Activated T-cell treated with anti-CD3 and anti-CD28 coated beads, Interleukin-2, amount 50 U/mL, for 24 hours (primary cell): ENCODE results near the gene ZNF248.

ENCODE experiments used
- DNase-seq: peaks from one replicate; pipeline ENCODE4 v3.0.0-alpha.2; 2020
- H3K27ac Mint-ChIP-seq: 2 replicates; pipeline ENCODE4 v1.8.0; 2020; ENCODE audit warnings: mild to moderate bottlenecking, mixed read lengths
- H3K27me3 Mint-ChIP-seq: 2 replicates; pipeline ENCODE4 v1.8.0; 2020; ENCODE audit warnings: mixed read lengths
- H3K36me3 Mint-ChIP-seq: 2 replicates; pipeline ENCODE4 v1.8.0; 2020; ENCODE audit warnings: low read depth, mixed read lengths
- H3K4me1 Mint-ChIP-seq: 2 replicates; pipeline ENCODE4 v1.8.0; 2020; ENCODE audit warnings: low read depth, mixed read lengths
- H3K4me3 Mint-ChIP-seq: 2 replicates; pipeline ENCODE4 v1.8.0; 2020; ENCODE audit warnings: mild to moderate bottlenecking, moderate library complexity, mixed read lengths
- H3K9me3 Mint-ChIP-seq: 2 replicates; pipeline ENCODE4 v1.8.0; 2020; ENCODE audit warnings: mixed read lengths

The ZNF248 gene

DNA sequence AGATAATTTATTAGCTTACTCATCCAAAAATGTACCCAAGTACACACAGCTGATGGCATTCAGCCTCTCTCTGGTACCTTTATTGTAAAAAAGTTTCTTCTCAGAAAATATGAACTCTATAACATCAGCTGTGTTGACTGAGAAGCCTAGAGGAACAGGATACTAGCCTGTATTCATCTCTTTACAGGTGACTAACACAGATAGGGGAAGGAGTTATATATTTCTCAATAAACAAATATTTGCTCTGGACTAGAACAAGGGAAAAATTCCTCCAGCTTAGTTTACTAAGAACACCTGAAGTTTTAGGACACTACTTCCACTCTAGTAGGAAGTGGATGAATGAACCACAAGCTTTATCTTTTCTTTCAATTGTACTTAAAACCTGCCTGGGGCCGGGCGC lies 67.8 kb downstream of the ZNF248 start:
- no peaks in the 10 kb centered on the region for H3K4me1 Mint-ChIP-seq
- no peak overlapping the region for H3K4me3 Mint-ChIP-seq
- H3K27me3 Mint-ChIP-seq, result no peaks in the 10 kb centered on the region
- H3K27ac Mint-ChIP-seq, result no peak overlapping the region
- peaks cover 33% of the 10 kb centered on the region for H3K36me3 Mint-ChIP-seq
- no peak for DNase-seq
- H3K9me3 Mint-ChIP-seq, result peaks cover 47% of the 10 kb centered on the region

DNA sequence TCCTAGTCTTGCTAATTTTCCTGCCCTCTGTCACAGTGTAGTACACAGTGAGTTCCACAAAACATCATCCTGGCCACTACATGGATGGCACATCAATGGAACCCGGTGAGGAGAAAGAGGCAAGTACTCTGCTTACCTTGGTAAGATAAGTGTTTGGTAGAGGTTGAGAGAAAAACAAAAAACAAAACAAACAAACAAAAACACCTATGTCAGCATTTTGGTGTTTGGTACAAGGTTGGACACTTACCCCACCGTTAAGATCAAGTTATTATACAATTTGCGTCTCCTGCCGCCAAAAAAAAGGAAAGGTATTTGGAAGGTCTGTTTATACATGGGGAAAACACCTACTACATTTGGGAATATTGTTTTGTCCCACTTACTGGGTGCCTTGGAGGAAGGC lies 72.7 kb downstream of the ZNF248 start:
- Mint-ChIP-seq H3K9me3 (peaks cover 49% of the 10 kb centered on the region), H3K27ac (no peak overlapping the region), H3K36me3 (peaks cover 28% of the 10 kb centered on the region), H3K27me3 (no peaks in the 10 kb centered on the region), H3K4me1 (no peaks in the 10 kb centered on the region), H3K4me3 (no peak overlapping the region)
- no peak for DNase-seq

DNA sequence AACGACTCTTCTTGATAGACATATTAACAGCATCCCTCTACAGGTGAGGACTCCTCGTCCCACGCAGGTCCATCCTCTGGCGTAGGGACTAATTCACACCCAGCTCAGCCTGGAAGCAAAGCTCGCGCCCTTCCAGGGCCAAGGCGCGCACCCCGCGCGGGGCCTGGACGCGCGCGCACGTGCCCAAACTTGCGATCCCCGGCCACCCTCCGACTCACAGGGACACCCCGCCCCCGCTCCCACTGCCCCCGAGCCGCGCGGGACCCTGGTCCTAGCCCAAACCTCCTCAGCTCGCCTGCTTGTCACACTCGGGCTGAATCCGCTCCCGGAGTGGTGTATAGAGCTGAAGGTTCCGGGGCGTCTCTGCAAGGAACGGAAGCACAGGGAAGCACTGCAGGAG lies 76.9 kb downstream of the ZNF248 start:
- no peak overlapping the region for H3K27ac Mint-ChIP-seq
- H3K9me3 Mint-ChIP-seq, result peaks cover 48% of the 10 kb centered on the region
- H3K27me3 Mint-ChIP-seq, result no peaks in the 10 kb centered on the region

DNA sequence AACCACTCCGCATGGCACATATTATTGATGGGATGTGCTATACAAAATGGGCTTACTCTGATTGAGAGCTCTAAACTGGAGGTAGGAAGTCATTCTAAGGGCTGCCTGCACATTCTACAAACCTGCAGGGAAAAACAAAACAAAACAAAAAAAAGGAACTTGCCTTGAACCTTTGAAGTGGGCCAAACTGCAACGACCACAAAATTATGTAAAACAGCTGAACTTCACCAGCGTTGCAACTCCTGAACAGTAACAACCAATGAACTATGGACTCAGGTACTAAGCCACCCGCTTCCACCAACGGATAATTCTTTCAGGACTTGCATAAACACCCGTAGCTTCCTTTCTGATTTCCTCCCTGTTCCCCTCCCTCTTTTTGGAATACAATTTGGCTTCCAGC lies 80.4 kb downstream of the ZNF248 start:
- no peaks in the 10 kb centered on the region for H3K27me3 Mint-ChIP-seq
- H3K9me3 Mint-ChIP-seq, result peaks cover 29% of the 10 kb centered on the region
- H3K36me3 Mint-ChIP-seq, result peaks cover 5% of the 10 kb centered on the region
- no peak overlapping the region for H3K4me3 Mint-ChIP-seq
- H3K27ac Mint-ChIP-seq, result no peak overlapping the region
- H3K4me1 Mint-ChIP-seq, result no peaks in the 10 kb centered on the region
- no peak for DNase-seq

More for the DNA sequence above, 76.9 kb downstream of the ZNF248 start:
- no peaks in the 10 kb centered on the region for H3K4me1 Mint-ChIP-seq
- peaks cover 14% of the 10 kb centered on the region for H3K36me3 Mint-ChIP-seq
- no peak overlapping the region for H3K4me3 Mint-ChIP-seq
- no peak for DNase-seq

DNA sequence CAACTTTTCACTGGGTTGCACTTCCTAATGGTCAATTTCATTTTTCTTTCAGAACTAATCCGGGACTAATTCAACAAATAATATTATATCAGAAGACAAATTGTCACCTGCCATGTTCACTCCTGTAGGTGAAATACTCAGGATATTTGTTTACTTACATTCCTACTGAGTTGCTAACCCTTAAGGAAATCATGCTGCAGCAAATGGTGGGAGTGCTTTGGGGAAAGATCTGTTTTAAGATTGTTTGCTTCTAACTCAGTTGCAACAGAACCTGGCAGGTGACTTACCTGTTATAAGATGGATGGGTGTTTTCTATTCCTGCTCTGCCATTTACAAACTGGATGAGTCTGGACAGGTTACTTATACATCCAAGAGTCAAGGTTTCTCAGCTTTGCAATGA lies 81.8 kb downstream of the ZNF248 start:
- Mint-ChIP-seq H3K9me3 (peaks cover 22% of the 10 kb centered on the region), H3K4me1 (no peaks in the 10 kb centered on the region), H3K27ac (no peak overlapping the region), H3K4me3 (no peak overlapping the region), H3K36me3 (peaks cover 4% of the 10 kb centered on the region), H3K27me3 (no peaks in the 10 kb centered on the region)
- DNase-seq, result no peak

DNA sequence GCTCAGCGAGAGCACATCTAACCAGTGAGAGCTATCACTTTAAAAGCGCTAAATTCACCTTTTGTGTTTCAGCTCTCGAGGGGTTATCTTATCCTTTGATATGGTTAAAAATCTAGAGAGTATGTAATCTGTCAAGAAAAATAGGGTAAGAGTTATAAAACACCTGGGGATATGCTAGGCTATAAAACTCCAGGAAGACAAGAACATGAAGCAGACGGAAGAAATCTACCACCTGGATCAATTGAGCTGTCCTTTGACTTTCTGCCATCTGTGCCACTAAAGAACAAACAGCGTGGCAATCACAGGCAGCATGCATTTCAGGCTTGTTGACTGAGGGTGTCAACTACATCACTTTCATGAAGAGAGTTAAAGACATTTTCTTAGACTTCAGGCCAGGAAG lies 83.1 kb downstream of the ZNF248 start:
- Mint-ChIP-seq H3K36me3 (peaks cover 4% of the 10 kb centered on the region), H3K9me3 (peaks cover 20% of the 10 kb centered on the region), H3K4me3 (no peak overlapping the region), H3K27me3 (no peaks in the 10 kb centered on the region), H3K27ac (no peak overlapping the region), H3K4me1 (no peaks in the 10 kb centered on the region)
- DNase-seq, result no peak

DNA sequence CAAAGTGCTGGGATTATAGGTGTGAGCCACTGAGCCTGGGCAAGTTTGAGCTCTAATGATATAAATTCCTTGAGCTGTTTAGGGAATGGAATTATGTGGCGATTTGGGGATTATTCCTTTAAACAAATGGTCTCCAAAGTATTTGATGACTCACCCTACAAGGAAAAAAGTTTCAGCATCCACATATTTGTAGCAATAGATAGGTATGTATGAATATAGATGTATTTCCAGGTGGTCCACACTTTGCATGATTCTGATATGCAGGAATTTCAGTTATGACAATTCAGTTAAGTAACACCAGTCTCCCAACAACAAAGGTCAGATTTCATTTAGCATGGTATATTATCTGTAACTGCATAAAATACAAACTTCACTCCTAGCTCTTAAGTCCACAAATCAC lies 92.2 kb downstream of the ZNF248 start:
- Mint-ChIP-seq H3K27ac (no peak overlapping the region), H3K4me1 (no peaks in the 10 kb centered on the region), H3K9me3 (peaks cover 48% of the 10 kb centered on the region), H3K27me3 (no peaks in the 10 kb centered on the region), H3K36me3 (peaks cover 42% of the 10 kb centered on the region), H3K4me3 (no peak overlapping the region)
- DNase-seq, result no peak

DNA sequence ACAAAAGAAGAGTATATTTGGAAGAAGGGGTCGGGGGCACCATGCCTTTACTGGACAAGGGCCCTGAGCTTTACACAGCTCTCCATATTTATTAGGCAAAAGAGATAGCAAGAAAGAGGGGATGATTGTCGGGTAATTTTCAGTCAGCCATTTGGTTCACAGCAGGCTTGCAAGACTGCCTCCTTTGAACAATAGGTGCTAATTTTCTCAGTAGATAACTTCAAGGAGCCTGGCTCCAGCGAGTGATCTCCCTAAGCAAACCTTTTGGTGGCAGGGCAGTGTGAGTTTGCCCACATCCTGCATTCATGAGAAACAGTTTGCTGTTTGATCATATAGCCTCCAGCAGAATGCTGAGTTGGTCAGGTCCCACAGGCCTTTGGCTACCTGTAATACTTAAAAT lies 94.3 kb downstream of the ZNF248 start:
- no peak for DNase-seq
- H3K4me3 Mint-ChIP-seq, result no peak overlapping the region
- no peaks in the 10 kb centered on the region for H3K4me1 Mint-ChIP-seq
- H3K9me3 Mint-ChIP-seq, result peaks cover 56% of the 10 kb centered on the region
- H3K27me3 Mint-ChIP-seq, result no peaks in the 10 kb centered on the region
- no peak overlapping the region for H3K27ac Mint-ChIP-seq
- peaks cover 37% of the 10 kb centered on the region for H3K36me3 Mint-ChIP-seq

DNA sequence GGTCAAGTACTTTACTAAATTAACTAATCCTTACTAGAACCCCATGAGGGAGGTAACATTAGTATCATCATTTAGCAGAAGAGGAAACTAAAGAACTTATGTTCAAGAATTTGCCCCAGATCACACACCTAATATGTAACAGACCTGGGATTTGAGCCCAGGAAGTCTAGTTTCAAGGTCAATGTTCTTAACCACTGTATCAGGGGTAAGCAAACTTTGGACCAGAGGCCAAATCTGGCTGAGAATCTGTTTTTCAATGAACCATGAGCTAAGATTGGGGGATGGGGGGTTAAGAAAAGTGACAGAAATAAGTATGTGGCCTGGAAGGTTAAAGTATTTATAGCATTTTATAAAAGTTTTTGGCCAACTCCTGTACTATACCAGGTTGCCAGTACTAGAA lies 95.1 kb downstream of the ZNF248 start:
- no peaks in the 10 kb centered on the region for H3K27me3 Mint-ChIP-seq
- DNase-seq, result no peak
- H3K4me1 Mint-ChIP-seq, result no peaks in the 10 kb centered on the region
- peaks cover 60% of the 10 kb centered on the region for H3K9me3 Mint-ChIP-seq
- peaks cover 30% of the 10 kb centered on the region for H3K36me3 Mint-ChIP-seq
- no peak overlapping the region for H3K27ac Mint-ChIP-seq
- no peak overlapping the region for H3K4me3 Mint-ChIP-seq

DNA sequence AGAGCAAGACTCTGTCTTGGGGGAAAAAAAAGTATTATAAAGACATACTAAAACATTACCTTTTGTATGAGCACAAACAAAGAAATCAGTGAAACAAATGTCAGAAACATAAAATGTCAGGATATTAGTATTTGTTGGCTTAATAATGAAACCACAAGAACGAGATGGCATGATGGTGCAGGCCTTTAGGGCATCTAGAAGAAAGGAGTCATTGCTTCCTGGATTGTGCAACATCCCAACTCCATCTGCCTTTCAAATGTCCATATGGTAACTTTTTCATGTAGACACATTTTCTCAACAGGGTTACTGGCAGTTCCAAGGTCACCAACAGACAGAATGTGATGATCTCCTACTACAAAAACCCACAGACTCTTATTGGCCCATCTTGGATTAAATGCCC lies 96.6 kb downstream of the ZNF248 start:
- DNase-seq, result no peak
- H3K27ac Mint-ChIP-seq, result no peak overlapping the region
- H3K27me3 Mint-ChIP-seq, result no peaks in the 10 kb centered on the region
- H3K4me3 Mint-ChIP-seq, result no peak overlapping the region
- H3K36me3 Mint-ChIP-seq, result peaks cover 25% of the 10 kb centered on the region
- no peaks in the 10 kb centered on the region for H3K4me1 Mint-ChIP-seq
- H3K9me3 Mint-ChIP-seq, result peaks cover 59% of the 10 kb centered on the region

DNA sequence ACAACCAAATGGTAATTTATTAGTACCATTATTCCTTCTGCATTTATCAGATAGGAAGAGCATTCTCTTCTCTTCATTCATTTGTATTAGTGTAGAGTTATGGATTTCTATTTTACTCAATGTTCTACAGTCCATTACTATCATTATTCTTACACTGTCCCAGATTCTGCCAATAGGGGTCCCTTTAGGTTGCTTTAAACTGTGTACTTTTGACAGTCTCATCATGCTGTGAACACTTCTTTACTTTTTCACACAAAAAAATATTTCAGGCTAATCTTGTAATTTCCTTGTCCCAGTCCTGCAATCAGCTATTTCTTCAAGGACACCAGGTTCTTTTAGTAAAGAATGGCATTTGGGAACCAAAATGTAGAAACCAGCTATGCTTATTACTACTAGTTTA lies 99.3 kb downstream of the ZNF248 start:
- no peaks in the 10 kb centered on the region for H3K27me3 Mint-ChIP-seq
- H3K9me3 Mint-ChIP-seq, result peaks cover 46% of the 10 kb centered on the region

DNA sequence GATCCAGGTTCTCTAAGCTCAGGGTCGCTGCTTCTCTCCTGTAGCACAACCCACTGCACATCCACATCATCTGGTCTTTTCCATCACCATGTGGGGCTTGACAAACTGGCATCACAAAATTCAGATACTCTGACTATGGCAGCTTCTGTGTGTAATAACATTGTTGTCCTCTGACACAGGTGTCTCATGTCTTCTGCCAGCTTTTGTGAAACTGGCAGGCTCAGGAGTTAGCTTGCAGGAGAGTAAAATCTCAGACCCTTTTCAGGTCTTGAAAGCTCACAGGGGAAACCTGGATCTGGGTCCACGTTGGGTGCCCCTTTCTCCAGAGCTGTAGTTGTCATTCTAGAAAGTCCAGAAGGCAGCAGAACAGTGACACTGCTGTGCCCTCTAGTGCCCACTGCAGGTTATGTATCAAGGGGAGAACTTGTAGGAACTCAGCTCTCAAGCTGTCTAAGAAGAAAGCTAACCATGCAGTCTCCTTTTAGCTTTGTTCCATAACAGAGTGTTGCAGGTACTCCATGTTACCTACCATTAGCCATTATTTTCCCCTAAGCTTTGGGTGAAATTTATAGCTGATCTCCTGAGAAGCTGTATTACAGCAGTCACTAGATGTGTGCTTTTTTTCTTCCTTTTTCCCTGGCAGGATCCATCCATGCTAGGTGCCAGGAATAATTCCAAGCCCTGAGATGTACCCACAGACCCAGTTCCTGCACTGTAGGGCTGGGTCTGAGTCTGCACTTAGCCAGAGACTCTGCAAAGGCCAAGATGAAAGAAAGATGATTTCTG lies 102.7 kb downstream of the ZNF248 start:
- Mint-ChIP-seq H3K27me3 (no peaks in the 10 kb centered on the region), H3K36me3 (peaks cover 7% of the 10 kb centered on the region), H3K27ac (no peak overlapping the region), H3K9me3 (peaks cover 38% of the 10 kb centered on the region), H3K4me1 (no peaks in the 10 kb centered on the region), H3K4me3 (no peak overlapping the region)
- DNase-seq, result no peak

More for the DNA sequence above, 99.3 kb downstream of the ZNF248 start:
- DNase-seq, result no peak
- Mint-ChIP-seq H3K4me1 (no peaks in the 10 kb centered on the region), H3K27ac (no peak overlapping the region), H3K36me3 (peaks cover 13% of the 10 kb centered on the region), H3K4me3 (no peak overlapping the region)

DNA sequence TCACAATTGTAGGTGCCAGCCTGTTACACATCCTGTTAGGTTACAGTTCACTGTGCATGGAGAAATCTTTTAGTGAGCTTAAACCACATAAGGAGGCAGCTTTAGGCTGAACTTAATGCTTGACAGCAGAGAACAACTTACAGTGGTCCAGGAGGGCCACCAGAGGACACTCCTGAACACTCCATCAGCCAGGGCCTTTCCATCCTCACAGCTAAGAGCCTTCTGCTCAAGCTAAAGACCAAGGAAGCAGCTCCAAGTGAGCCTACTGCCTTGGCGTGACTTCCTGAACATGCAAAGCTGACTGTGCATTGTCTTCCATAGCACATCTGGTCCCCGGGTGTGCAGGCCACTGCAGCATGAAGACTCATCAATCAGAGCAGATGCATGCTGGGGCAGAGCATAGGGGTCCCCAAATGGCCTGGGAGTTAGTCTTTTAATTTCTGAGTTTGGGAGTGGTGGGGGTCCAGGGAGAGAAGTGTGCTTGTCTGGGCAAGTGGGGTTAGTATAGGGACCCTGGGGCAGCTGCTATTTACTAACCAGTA lies 105.0 kb downstream of the ZNF248 start:
- no peaks in the 10 kb centered on the region for H3K4me1 Mint-ChIP-seq
- DNase-seq, result no peak

DNA sequence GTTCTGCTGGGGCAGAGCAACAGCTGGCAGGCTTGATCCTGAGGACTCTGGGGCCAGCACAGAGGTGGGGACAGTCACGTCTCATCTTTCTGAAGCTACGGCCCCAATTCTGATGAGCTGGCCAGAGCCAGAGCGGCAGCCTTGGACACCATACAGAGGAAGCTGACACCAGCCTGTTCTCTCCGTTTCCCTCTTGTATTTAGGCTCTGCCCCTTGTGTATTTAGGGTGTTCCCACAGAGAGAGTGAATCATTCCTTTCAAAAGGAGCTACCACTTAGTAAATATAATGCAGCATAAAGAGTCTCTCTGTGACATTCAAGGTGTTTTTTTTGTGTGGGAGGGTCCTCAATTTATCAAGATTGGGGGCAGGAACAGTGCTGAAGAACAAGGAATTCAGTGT lies 109.2 kb downstream of the ZNF248 start:
- Mint-ChIP-seq H3K27me3 (no peaks in the 10 kb centered on the region), H3K27ac (no peak overlapping the region), H3K4me3 (no peak overlapping the region), H3K36me3 (no peaks in the 10 kb centered on the region), H3K4me1 (no peaks in the 10 kb centered on the region), H3K9me3 (peaks cover 29% of the 10 kb centered on the region)
- no peak for DNase-seq

More for the DNA sequence above, 105.0 kb downstream of the ZNF248 start:
- peaks cover 5% of the 10 kb centered on the region for H3K36me3 Mint-ChIP-seq
- no peak overlapping the region for H3K27ac Mint-ChIP-seq
- H3K4me3 Mint-ChIP-seq, result no peak overlapping the region
- peaks cover 34% of the 10 kb centered on the region for H3K9me3 Mint-ChIP-seq
- H3K27me3 Mint-ChIP-seq, result no peaks in the 10 kb centered on the region

DNA sequence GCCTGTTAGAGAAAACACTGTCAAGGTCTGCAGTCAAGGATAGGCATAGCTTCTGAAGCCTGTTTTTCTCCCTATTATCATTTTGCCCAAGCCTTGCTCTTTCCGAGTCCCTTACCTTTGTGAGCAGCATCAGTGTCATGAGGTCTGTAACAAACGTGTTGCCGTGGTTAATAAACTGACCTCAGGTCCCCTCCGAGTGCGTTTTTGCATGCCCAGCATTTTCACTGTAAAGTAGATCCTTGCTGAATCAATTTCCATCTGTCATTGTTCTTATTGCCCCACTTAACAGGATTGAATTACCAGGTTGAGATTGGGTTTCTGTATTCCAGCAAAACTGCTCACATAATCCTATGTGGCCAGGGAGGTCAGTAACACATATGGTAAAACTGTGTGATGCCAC lies 110.3 kb downstream of the ZNF248 start:
- Mint-ChIP-seq H3K27me3 (no peaks in the 10 kb centered on the region), H3K4me3 (no peak overlapping the region), H3K36me3 (no peaks in the 10 kb centered on the region), H3K9me3 (peaks cover 27% of the 10 kb centered on the region), H3K27ac (no peak overlapping the region), H3K4me1 (no peaks in the 10 kb centered on the region)
- no peak for DNase-seq
